ENCODE data around the gene RANBP3.
"Not testable (repeated sequence)": the region's sequence is repeated elsewhere in the genome, so short reads cannot be mapped to it uniquely, and the experiment has no call there.

RANBP3 gene

GRCh38 chr19:5899728-5900526 lies 78.0 kb downstream of the RANBP3 start:
- no peak for DNase-seq

GRCh38 chr19:5897189-5897969 lies 80.6 kb downstream of the RANBP3 start:
- no peak for DNase-seq

GRCh38 chr19:5896365-5897076 lies 81.4 kb downstream of the RANBP3 start:
- no peak for DNase-seq

GRCh38 chr19:5895890-5896289 lies 82.0 kb downstream of the RANBP3 start:
- DNase-seq: no peak

- no peak for DNase-seq
Measured at GRCh38 chr19:5895409-5895808, 82.5 kb downstream of the RANBP3 start.

GRCh38 chr19:5894704-5895349 lies 83.1 kb downstream of the RANBP3 start:
- no peak for DNase-seq

GRCh38 chr19:5893907-5894703 lies 83.8 kb downstream of the RANBP3 start:
- DNase-seq: no peak

- DNase-seq: no peak
Measured at GRCh38 chr19:5893296-5893903, 84.5 kb downstream of the RANBP3 start.

GRCh38 chr19:5892772-5893275 lies 85.1 kb downstream of the RANBP3 start:
- no peak for DNase-seq

GRCh38 chr19:5891938-5892771 lies 85.8 kb downstream of the RANBP3 start:
- DNase-seq: no peak

- DNase-seq: no peak
Measured at GRCh38 chr19:5891572-5891937, 86.4 kb downstream of the RANBP3 start.

- no peak for DNase-seq
Measured at GRCh38 chr19:5890099-5890498, 87.8 kb downstream of the RANBP3 start.

GRCh38 chr19:5889288-5889971 lies 88.5 kb downstream of the RANBP3 start:
- DNase-seq: no peak

- DNase-seq: not testable (repeated sequence)
Measured at GRCh38 chr19:5884065-5884811, 93.7 kb downstream of the RANBP3 start.

GRCh38 chr19:5883157-5883873 lies 94.6 kb downstream of the RANBP3 start:
- not testable (repeated sequence) for DNase-seq

- no peak for DNase-seq
Measured at GRCh38 chr19:5882421-5882968, 95.4 kb downstream of the RANBP3 start.

GRCh38 chr19:5881543-5882299 lies 96.2 kb downstream of the RANBP3 start:
- DNase-seq: no peak

Data from fibroblast of skin of back (primary cell).